Calu3 (cell line): ENCODE data around the gene RGS1. TPM values are rescaled to one million over a fixed set of nuclear protein-coding genes. Genes with fewer than 3 reads are reported as not detected.

Source experiments
- BruUV-seq: library from RNA; stranded (reverse); fragments of 400-500 nt; replicated peaks from 2 replicates; lab custom pipeline; 2021; lab: Mats Ljungman, UMichigan
- CTCF ChIA-PET: fragments of 300-600 bp; sonication (Branson Sonifier 250); formaldehyde crosslinking; loops from one replicate; lab custom pipeline; 2022; ENCODE audit warnings: antibody characterized with exemption; lab: Charles Lee
- DNase-seq: peaks from one replicate; pipeline ENCODE4 v3.0.0; 2022
- H3K27ac Mint-ChIP-seq: one replicate; pipeline ENCODE4 v1.8.0; 2022; ENCODE audit warnings: mixed read lengths; ENCODE audit not compliant: unreplicated experiment
- H3K27me3 Mint-ChIP-seq: one replicate; pipeline ENCODE4 v1.8.0; 2022; ENCODE audit warnings: mixed read lengths; ENCODE audit not compliant: unreplicated experiment
- H3K36me3 Mint-ChIP-seq: one replicate; pipeline ENCODE4 v1.8.0; 2022; ENCODE audit warnings: mild to moderate bottlenecking, moderate library complexity, mixed read lengths; ENCODE audit not compliant: insufficient read depth, unreplicated experiment
- H3K4me1 Mint-ChIP-seq: one replicate; pipeline ENCODE4 v1.8.0; 2022; ENCODE audit warnings: mild to moderate bottlenecking, low read depth, mixed read lengths; ENCODE audit not compliant: unreplicated experiment
- H3K4me3 Mint-ChIP-seq: one replicate; pipeline ENCODE4 v1.8.0; 2022; ENCODE audit warnings: mild to moderate bottlenecking, low read depth, moderate library complexity, mixed read lengths; ENCODE audit not compliant: unreplicated experiment
- H3K9me3 Mint-ChIP-seq: one replicate; pipeline ENCODE4 v1.8.0; 2022; ENCODE audit warnings: low read depth, mixed read lengths; ENCODE audit not compliant: unreplicated experiment
- CTCF ChIP-seq: fragments of 200-600 bp; IDR thresholded peaks from one replicate; pipeline ENCODE4 v1.8.0; 2022; ENCODE audit warnings: antibody characterized with exemption; ENCODE audit not compliant: unreplicated experiment
- intact Hi-C: fragments of 100-400 bp; cut with micrococcal nuclease; formaldehyde crosslinking; loops from one replicate; pipeline ENCODE4 v1.10.0; 2022; ENCODE audit not compliant: unreplicated experiment
- total RNA-seq: library from RNA; stranded (reverse); gene quantifications from 2 replicates; pipeline ENCODE4 v1.2.3, GENCODE V29; 2022

Gene RGS1
- total RNA-seq, 1 experiment from 2014 or later, result not detected

- TF ChIP-seq CTCF, result no peak
- no peak overlapping the region for H3K27ac Mint-ChIP-seq
- intact Hi-C loops, result no loop called here
- H3K27me3 Mint-ChIP-seq, result no peaks in the 10 kb centered on the region
- H3K4me1 Mint-ChIP-seq, result no peaks in the 10 kb centered on the region
- CTCF ChIA-PET, result interaction anchor here (0.7 kb wide), 1 partner anchor 83 kb away, joined by 3 read pairs; no protein-coding TSS in a partner anchor
- DNase-seq, result no peak
- no TSS peak for BruUV-seq
- H3K9me3 Mint-ChIP-seq, result peaks cover 6% of the 10 kb centered on the region
- H3K4me3 Mint-ChIP-seq, result no peak overlapping the region
- no peaks in the 10 kb centered on the region for H3K36me3 Mint-ChIP-seq
These were observed 7.5 kb upstream of the RGS1 start for GRCh38 chr1:192568063-192568462.

DNA sequence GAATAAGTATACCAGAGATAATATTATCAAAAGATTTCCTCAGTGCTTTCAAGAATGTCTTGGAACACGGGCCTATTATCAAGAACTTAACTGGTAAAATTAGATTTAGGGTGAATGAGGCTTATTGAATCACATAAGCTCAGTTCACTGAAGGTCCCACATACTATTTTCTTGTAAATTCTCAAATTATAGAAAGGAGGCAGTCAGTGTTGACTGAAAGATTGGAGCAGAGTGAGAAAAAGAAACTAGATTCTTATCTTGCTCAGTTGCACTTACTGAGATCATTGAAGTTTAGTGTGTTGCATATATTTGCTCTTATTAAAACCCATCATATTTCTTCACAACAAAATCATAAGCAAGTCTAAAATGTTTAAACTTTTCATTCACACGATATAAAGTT lies 3.9 kb upstream of the RGS1 start:
- no peak overlapping the region for H3K27ac Mint-ChIP-seq
- CTCF ChIA-PET, result no interaction called here
- H3K4me3 Mint-ChIP-seq, result no peak overlapping the region
- no peak for TF ChIP-seq CTCF
- BruUV-seq, result no TSS peak
- intact Hi-C loops, result no loop called here
- DNase-seq, result no peak
- peaks cover 6% of the 10 kb centered on the region for H3K9me3 Mint-ChIP-seq
- no peaks in the 10 kb centered on the region for H3K27me3 Mint-ChIP-seq
- H3K4me1 Mint-ChIP-seq, result no peaks in the 10 kb centered on the region
- no peaks in the 10 kb centered on the region for H3K36me3 Mint-ChIP-seq

DNA sequence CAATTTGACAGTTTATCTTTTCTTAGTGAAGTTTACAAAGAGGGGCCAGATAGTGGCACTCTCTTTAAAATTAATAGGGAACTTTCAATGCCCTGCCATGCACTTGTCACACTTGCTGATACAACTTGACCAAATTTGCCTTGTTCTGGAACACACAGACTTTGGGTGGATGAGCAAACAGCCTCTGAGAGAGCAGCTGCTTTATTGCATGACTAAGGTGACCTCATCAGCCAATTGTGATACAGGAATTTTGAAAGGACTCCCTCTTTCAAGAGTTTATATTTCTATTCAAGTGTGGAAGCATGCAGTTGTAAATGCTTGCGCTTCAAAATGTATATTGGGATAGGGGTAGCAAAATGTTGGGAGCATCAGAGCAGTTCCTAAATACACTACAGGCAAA lies 2.1 kb upstream of the RGS1 start:
- CTCF ChIA-PET, result no interaction called here
- no peak for DNase-seq
- no TSS peak for BruUV-seq
- no peaks in the 10 kb centered on the region for H3K27me3 Mint-ChIP-seq
- H3K36me3 Mint-ChIP-seq, result no peaks in the 10 kb centered on the region
- no peak overlapping the region for H3K4me3 Mint-ChIP-seq
- H3K4me1 Mint-ChIP-seq, result no peaks in the 10 kb centered on the region
- intact Hi-C loops, result no loop called here
- no peak overlapping the region for H3K27ac Mint-ChIP-seq
- TF ChIP-seq CTCF, result no peak
- H3K9me3 Mint-ChIP-seq, result peaks cover 6% of the 10 kb centered on the region

- Mint-ChIP-seq H3K36me3 (no peaks in the 10 kb centered on the region), H3K27me3 (no peaks in the 10 kb centered on the region), H3K4me3 (no peak overlapping the region), H3K4me1 (no peaks in the 10 kb centered on the region), H3K27ac (no peak overlapping the region), H3K9me3 (peaks cover 6% of the 10 kb centered on the region)
- TF ChIP-seq CTCF, result no peak
- intact Hi-C loops, result no loop called here
- no TSS peak for BruUV-seq
- DNase-seq, result no peak
- CTCF ChIA-PET, result no interaction called here
These were observed 1.5 kb upstream of the RGS1 start for GRCh38 chr1:192574073-192574472.
